ENCODE data around the gene MUC5AC.
"Not testable (repeated sequence)": the region's sequence is repeated elsewhere in the genome, so short reads cannot be mapped to it uniquely, and the experiment has no call there.

DNA sequence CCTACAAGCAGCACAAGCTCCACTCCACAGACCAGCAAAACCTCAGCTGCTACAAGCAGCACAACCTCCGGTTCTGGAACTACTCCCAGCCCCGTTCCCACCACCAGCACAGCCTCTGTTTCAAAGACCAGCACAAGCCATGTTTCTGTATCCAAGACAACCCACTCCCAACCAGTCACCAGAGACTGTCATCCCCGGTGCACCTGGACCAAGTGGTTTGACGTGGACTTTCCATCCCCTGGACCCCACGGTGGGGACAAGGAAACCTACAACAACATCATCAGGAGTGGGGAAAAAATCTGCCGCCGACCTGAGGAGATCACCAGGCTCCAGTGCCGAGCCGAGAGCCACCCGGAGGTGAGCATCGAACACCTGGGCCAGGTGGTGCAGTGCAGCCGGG, 32.1 kb downstream of the MUC5AC start:
- TF ChIP-seq EZH2 (IDR thresholded peaks at IDR 0.05; ENCODE audit: low read length, unreplicated experiment); EZH2phosphoT487 (IDR thresholded peaks at IDR 0.05; ENCODE audit: borderline replicate concordance, low read length): not testable (repeated sequence)
- TF ChIP-seq, protein P1, sequence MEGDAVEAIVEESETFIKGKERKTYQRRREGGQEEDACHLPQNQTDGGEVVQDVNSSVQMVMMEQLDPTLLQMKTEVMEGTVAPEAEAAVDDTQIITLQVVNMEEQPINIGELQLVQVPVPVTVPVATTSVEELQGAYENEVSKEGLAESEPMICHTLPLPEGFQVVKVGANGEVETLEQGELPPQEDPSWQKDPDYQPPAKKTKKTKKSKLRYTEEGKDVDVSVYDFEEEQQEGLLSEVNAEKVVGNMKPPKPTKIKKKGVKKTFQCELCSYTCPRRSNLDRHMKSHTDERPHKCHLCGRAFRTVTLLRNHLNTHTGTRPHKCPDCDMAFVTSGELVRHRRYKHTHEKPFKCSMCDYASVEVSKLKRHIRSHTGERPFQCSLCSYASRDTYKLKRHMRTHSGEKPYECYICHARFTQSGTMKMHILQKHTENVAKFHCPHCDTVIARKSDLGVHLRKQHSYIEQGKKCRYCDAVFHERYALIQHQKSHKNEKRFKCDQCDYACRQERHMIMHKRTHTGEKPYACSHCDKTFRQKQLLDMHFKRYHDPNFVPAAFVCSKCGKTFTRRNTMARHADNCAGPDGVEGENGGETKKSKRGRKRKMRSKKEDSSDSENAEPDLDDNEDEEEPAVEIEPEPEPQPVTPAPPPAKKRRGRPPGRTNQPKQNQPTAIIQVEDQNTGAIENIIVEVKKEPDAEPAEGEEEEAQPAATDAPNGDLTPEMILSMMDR (conservative IDR thresholded peaks at IDR 0.05; ENCODE audit: low read depth, low read length), result not testable (repeated sequence)
